ENCODE results near the gene PLAAT4.
A peak's percentile ranks its signal among the peaks of the same experiment; 100 is the strongest.

Gene PLAAT4

GRCh38 chr11:63583357-63583677, 46.7 kb downstream of the PLAAT4 start:
- no peaks in the 10 kb centered on the region for H3K9me3 ChIP-seq
- no peak overlapping the region for H3K4me3 ChIP-seq (ENCODE audit: low read depth, low read length)
- no peaks in the 10 kb centered on the region for H3K36me3 ChIP-seq
- TF ChIP-seq CTCF (IDR thresholded peaks at IDR 0.05; ENCODE audit: low read depth, low read length): no peak
- DNase-seq: no peak
- no peaks in the 10 kb centered on the region for H3K4me1 ChIP-seq
- no peaks in the 10 kb centered on the region for H3K27me3 ChIP-seq

- Histone ChIP-seq H3K36me3 (no peaks in the 10 kb centered on the region), H3K4me1 (no peaks in the 10 kb centered on the region), H3K27me3 (no peaks in the 10 kb centered on the region), H3K4me3 (ENCODE audit: low read depth, low read length) (no peak overlapping the region), H3K9me3 (no peaks in the 10 kb centered on the region)
- DNase-seq: no peak
- no peak for TF ChIP-seq CTCF (IDR thresholded peaks at IDR 0.05; ENCODE audit: low read depth, low read length)
These were observed 50.0 kb downstream of the PLAAT4 start for GRCh38 chr11:63586451-63587166.

GRCh38 chr11:63589000-63589399, 52.4 kb downstream of the PLAAT4 start:
- H3K9me3 ChIP-seq: no peaks in the 10 kb centered on the region

GRCh38 chr11:63590024-63590788, 53.6 kb downstream of the PLAAT4 start:
- no peaks in the 10 kb centered on the region for H3K36me3 ChIP-seq
- no peak for TF ChIP-seq CTCF (IDR thresholded peaks at IDR 0.05; ENCODE audit: low read depth, low read length)
- H3K9me3 ChIP-seq: no peaks in the 10 kb centered on the region
- no peak for DNase-seq
- no peaks in the 10 kb centered on the region for H3K27me3 ChIP-seq
- H3K4me3 ChIP-seq (ENCODE audit: low read depth, low read length): no peak overlapping the region
- no peaks in the 10 kb centered on the region for H3K4me1 ChIP-seq

More at GRCh38 chr11:63589000-63589399, 52.4 kb downstream of the PLAAT4 start:
- TF ChIP-seq CTCF (IDR thresholded peaks at IDR 0.05; ENCODE audit: low read depth, low read length): no peak
- Histone ChIP-seq H3K4me3 (ENCODE audit: low read depth, low read length) (no peak overlapping the region), H3K36me3 (no peaks in the 10 kb centered on the region), H3K4me1 (no peaks in the 10 kb centered on the region), H3K27me3 (no peaks in the 10 kb centered on the region)
- no peak for DNase-seq

- Histone ChIP-seq H3K4me1 (no peaks in the 10 kb centered on the region), H3K27me3 (no peaks in the 10 kb centered on the region), H3K9me3 (no peaks in the 10 kb centered on the region), H3K4me3 (ENCODE audit: low read depth, low read length) (no peak overlapping the region), H3K36me3 (no peaks in the 10 kb centered on the region)
- DNase-seq: no peak
- TF ChIP-seq CTCF (IDR thresholded peaks at IDR 0.05; ENCODE audit: low read depth, low read length): peak; percentile 69
These were observed 56.4 kb downstream of the PLAAT4 start for GRCh38 chr11:63592975-63593395.

GRCh38 chr11:63595296-63595695, 58.7 kb downstream of the PLAAT4 start:
- Histone ChIP-seq H3K4me3 (ENCODE audit: low read depth, low read length) (no peak overlapping the region), H3K9me3 (no peaks in the 10 kb centered on the region), H3K4me1 (no peaks in the 10 kb centered on the region), H3K36me3 (no peaks in the 10 kb centered on the region), H3K27me3 (no peaks in the 10 kb centered on the region)
- TF ChIP-seq CTCF (IDR thresholded peaks at IDR 0.05; ENCODE audit: low read depth, low read length): no peak
- DNase-seq: no peak

Data from BE2C (cell line).